ENCODE results near the gene S100A13. TPM values are rescaled to one million over a fixed set of nuclear protein-coding genes. Genes with fewer than 3 reads are reported as not detected.

S100A13 gene
- total RNA-seq, 5 donors from 2014 or later (not counting 1 experiment from before 2014, with no cell fraction given): 4.0 to 5.3 (median 4.2) TPM

DNA sequence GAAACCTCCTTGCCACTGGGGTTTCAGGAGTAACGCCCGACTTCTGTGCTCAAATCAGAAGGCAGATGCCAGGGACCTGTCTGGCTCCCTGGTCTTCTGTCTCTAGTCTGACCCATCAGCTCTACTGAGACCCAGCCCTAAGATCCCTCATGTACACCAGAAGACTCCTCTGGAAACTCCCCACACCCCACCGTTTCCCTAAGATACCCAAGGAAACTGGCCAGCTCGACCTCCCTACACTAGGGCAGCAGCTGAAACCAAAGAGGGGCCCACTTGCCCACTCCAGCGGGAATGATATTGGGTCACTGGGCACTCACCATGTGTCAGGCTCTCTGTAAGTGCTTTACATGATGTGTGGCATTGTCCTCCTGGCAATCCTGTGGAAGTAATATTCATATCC is 13.9 kb downstream of the S100A13 start:
- Histone ChIP-seq H3K4me1 (ENCODE audit: control insufficient read depth in 1 of 2, extremely low read depth in 1 of 2, insufficient read depth in 2 of 2, low read length in 2 of 2) (peaks cover 0 to 6% of the 10 kb centered on the region in 2 experiments), H3K36me3 (ENCODE audit: control insufficient read depth in 2 of 2, extremely low read depth in 1 of 2, insufficient read depth in 1 of 2, low read length in 1 of 2) (no peaks in the 10 kb centered on the region), H3K27me3 (replicated peaks in 1 of 2; ENCODE audit: control insufficient read depth in 2 of 2, extremely low read depth in 1 of 2, insufficient read depth in 2 of 2, low read length in 1 of 2) (peaks cover 0 to 20% of the 10 kb centered on the region in 2 experiments), H3K4me3 (ENCODE audit: control insufficient read depth in 1 of 2, extremely low read depth in 1 of 2, low read length in 1 of 2) (no peak overlapping the region), H3K9me3 (no peaks in the 10 kb centered on the region), H3K27ac (ENCODE audit: low read length) (no peak overlapping the region)
- ATAC-seq (replicated peaks in 1 of 4) (no peak), DNase-seq (no peak)
- CTCF ChIA-PET: no interaction called here
- Mint-ChIP-seq H3K9me3 (no peaks in the 10 kb centered on the region), H3K27ac (no peak overlapping the region), H3K36me3 (no peaks in the 10 kb centered on the region), H3K4me3 (no peak overlapping the region), H3K27me3 (no peaks in the 10 kb centered on the region), H3K4me1 (peaks cover 5 to 7% (median 5%) of the 10 kb centered on the region in 3 donors)
- POLR2A ChIA-PET: no interaction called here
- 91% methylated on average over 4 of the region's 5 CpGs for WGBS (ENCODE audit: insufficient coverage)

DNA sequence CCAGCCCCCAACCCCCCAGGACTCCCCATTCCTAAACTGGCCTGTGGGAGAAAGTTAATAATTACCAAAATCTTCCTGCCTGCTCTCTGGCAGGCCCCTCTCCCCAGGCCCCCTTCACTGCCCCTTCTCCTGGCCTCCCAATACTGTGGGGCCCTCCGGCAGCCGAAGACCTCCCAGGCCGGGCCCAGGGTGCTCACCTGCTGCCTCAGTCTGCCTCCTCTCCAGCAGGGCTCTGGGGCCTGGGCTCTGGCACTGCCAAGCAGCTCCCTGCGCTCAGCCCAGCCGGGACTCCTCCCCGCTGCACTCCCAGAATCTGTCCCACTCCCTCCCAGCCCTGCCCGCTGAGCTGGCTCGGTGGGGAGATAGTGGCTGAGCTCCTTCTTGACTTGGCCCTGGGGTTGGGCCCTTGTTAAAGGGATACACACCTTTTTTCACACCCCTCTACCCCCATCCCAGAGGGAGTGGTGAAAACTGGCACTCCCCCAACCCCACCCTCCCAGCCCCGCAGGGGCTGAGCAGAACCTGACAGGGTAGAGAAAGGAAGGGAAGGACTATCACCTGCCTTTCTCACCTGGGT is 14.5 kb downstream of the S100A13 start, which contains the start of gene S100A16:
TSS of gene S100A16 (minus strand) at position 383 of the 577 bp plus-strand sequence. CDS start 4,986 bp downstream, outside the sequence.
- no peaks in the 10 kb centered on the region for H3K27me3 Mint-ChIP-seq
- Histone ChIP-seq H3K27ac (ENCODE audit: low read length) (no peak within 1 kb of the TSS), H3K4me1 (ENCODE audit: control insufficient read depth in 1 of 2, extremely low read depth in 1 of 2, insufficient read depth in 2 of 2, low read length in 2 of 2) (peaks cover 0 to 6% of the 10 kb centered on the region in 2 experiments), H3K9me3 (no peaks in the 10 kb centered on the region), H3K27me3 (replicated peaks in 1 of 2; ENCODE audit: control insufficient read depth in 2 of 2, extremely low read depth in 1 of 2, insufficient read depth in 2 of 2, low read length in 1 of 2) (peaks cover 0 to 20% of the 10 kb centered on the region in 2 experiments), H3K36me3 (ENCODE audit: control insufficient read depth in 2 of 2, extremely low read depth in 1 of 2, insufficient read depth in 1 of 2, low read length in 1 of 2) (no peaks in the 10 kb centered on the region), H3K4me3 (ENCODE audit: control insufficient read depth in 1 of 2, extremely low read depth in 1 of 2, low read length in 1 of 2) (no peak within 1 kb of the TSS)
- H3K36me3 Mint-ChIP-seq: no peaks in the 10 kb centered on the region
- H3K27ac Mint-ChIP-seq: no peak within 1 kb of the TSS
- DNase-seq: no peak
- 87% methylated on average over 5 of the region's 9 CpGs for WGBS (ENCODE audit: insufficient coverage)
- peaks cover 4 to 7% (median 4%) of the 10 kb centered on the region in 3 donors for H3K4me1 Mint-ChIP-seq
- no peak for ATAC-seq (replicated peaks in 1 of 4)
- CTCF ChIA-PET: interaction anchor here in 1 of 2 donors (0.7 kb wide), 1 partner anchor 26 kb away, joined by 3 read pairs; no protein-coding TSS in a partner anchor
- H3K9me3 Mint-ChIP-seq: no peaks in the 10 kb centered on the region
- POLR2A ChIA-PET: no interaction called here
- no peak within 1 kb of the TSS for H3K4me3 Mint-ChIP-seq

DNA sequence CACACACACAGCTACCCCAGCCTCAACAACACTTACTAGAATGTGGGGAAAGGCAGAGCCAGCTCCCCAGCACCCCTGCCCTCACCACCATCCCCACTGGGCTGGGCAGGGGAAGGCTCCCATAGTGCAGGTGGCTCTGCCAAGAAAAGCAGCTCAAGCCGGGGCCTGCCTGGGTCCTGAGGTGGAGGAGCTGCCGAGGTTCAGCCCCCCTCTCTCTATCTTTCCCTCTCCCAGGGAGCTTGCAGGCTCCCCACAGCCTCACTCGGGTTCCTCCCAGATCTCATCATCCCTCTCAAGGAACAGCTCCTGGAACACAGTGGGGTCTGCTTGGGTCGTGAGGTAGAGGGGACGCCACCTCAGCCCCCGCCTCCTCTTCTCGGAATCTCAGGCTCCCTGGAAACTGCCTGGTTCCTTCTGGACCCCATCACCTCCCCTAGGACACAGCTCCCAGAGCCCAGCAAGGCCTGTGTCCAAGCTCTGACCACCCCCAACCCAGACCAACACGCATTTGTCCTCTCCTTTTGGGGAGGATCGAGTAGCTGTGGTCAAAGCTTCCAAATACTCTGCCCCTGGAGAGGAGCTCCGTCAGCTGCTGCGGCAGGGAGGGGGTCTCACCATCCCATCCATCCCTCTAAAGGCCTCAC is 15.1 kb downstream of the S100A13 start:
- Mint-ChIP-seq H3K4me3 (no peak overlapping the region), H3K36me3 (no peaks in the 10 kb centered on the region), H3K4me1 (peaks cover 0 to under 1% (median 0%) of the 10 kb centered on the region in 3 donors), H3K27me3 (no peaks in the 10 kb centered on the region), H3K9me3 (no peaks in the 10 kb centered on the region), H3K27ac (no peak overlapping the region)
- WGBS (ENCODE audit: insufficient coverage): 100% methylated on average over 1 of the region's 11 CpGs
- Histone ChIP-seq H3K4me3 (ENCODE audit: control insufficient read depth in 1 of 2, extremely low read depth in 1 of 2, low read length in 1 of 2) (no peak overlapping the region), H3K36me3 (ENCODE audit: control insufficient read depth in 2 of 2, extremely low read depth in 1 of 2, insufficient read depth in 1 of 2, low read length in 1 of 2) (no peaks in the 10 kb centered on the region), H3K9me3 (no peaks in the 10 kb centered on the region), H3K4me1 (ENCODE audit: control insufficient read depth in 1 of 2, extremely low read depth in 1 of 2, insufficient read depth in 2 of 2, low read length in 2 of 2) (no peaks in the 10 kb centered on the region), H3K27me3 (replicated peaks in 1 of 2; ENCODE audit: control insufficient read depth in 2 of 2, extremely low read depth in 1 of 2, insufficient read depth in 2 of 2, low read length in 1 of 2) (peaks cover 0 to 20% of the 10 kb centered on the region in 2 experiments), H3K27ac (ENCODE audit: low read length) (no peak overlapping the region)
- peak in 1 of 4 experiments; percentile 17 for ATAC-seq (replicated peaks in 1 of 4)
- no peak for DNase-seq
- CTCF ChIA-PET: interaction anchor here in 1 of 2 donors (0.7 kb wide), 1 partner anchor 26 kb away, joined by 3 read pairs; no protein-coding TSS in a partner anchor
- POLR2A ChIA-PET: no interaction called here

DNA sequence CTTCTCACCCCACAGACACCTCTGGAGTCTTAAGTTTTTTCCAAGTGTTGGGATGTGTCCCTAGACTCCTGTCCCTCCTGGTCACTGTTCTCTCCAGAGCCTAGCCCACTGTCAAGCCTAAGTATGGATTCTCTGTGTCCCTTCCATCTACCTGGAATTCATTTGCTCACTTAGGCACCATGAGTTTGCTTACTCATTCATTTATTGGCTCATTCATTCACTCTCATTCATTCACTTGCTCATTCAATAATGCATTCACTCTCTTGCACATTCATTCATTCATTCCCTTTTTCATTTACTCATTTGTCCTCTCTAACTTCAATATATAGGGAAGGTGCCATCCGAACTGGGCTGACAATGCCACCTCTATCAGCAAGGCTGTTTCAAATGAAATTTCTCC is 15.9 kb downstream of the S100A13 start:
- Mint-ChIP-seq H3K36me3 (no peaks in the 10 kb centered on the region), H3K27ac (no peak overlapping the region), H3K27me3 (no peaks in the 10 kb centered on the region), H3K9me3 (no peaks in the 10 kb centered on the region), H3K4me1 (no peaks in the 10 kb centered on the region), H3K4me3 (no peak overlapping the region)
- DNase-seq (no peak), ATAC-seq (replicated peaks in 1 of 4) (no peak)
- ChIA-PET CTCF (interaction anchor here in 1 of 2 donors (0.7 kb wide), 1 partner anchor 1721 kb away, joined by 6 read pairs; no protein-coding TSS in a partner anchor), POLR2A (no interaction called here)
- Histone ChIP-seq H3K4me3 (ENCODE audit: control insufficient read depth in 1 of 2, extremely low read depth in 1 of 2, low read length in 1 of 2) (no peak overlapping the region), H3K27me3 (replicated peaks in 1 of 2; ENCODE audit: control insufficient read depth in 2 of 2, extremely low read depth in 1 of 2, insufficient read depth in 2 of 2, low read length in 1 of 2) (peaks cover 0 to 20% of the 10 kb centered on the region in 2 experiments), H3K27ac (ENCODE audit: low read length) (no peak overlapping the region), H3K9me3 (no peaks in the 10 kb centered on the region), H3K4me1 (ENCODE audit: control insufficient read depth in 1 of 2, extremely low read depth in 1 of 2, insufficient read depth in 2 of 2, low read length in 2 of 2) (no peaks in the 10 kb centered on the region), H3K36me3 (ENCODE audit: control insufficient read depth in 2 of 2, extremely low read depth in 1 of 2, insufficient read depth in 1 of 2, low read length in 1 of 2) (no peaks in the 10 kb centered on the region)
- WGBS (ENCODE audit: insufficient coverage): 100% methylated on average over 1 of the region's 1 CpG

DNA sequence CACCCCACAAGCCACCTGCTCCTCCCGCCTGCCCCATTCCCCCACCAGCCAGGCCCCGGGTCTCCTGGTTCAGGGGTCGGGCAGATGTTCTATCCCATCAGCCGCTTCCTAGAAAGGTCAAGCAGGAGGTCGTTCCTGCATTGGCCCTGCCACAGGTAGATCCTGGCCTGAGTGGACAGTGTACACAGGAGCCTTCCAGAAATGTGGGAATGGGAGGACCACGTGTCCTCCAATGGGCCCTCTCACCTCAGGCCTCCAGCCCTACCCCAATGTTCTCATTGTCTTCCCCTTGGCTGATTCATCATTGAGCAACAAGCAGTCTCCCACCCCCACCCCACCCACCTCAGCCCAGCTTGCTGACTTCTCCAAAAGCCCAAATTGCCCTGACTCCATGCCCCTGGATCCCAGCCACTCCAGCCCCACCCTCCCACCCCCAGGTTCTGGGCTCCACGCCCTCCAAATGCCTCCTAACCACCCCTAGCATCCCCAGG is 16.4 kb downstream of the S100A13 start:
- 100% methylated on average over 2 of the region's 7 CpGs for WGBS (ENCODE audit: insufficient coverage)
- Mint-ChIP-seq H3K4me1 (no peaks in the 10 kb centered on the region), H3K4me3 (no peak overlapping the region), H3K36me3 (no peaks in the 10 kb centered on the region), H3K9me3 (no peaks in the 10 kb centered on the region), H3K27ac (no peak overlapping the region), H3K27me3 (no peaks in the 10 kb centered on the region)
- Histone ChIP-seq H3K36me3 (ENCODE audit: control insufficient read depth in 2 of 2, extremely low read depth in 1 of 2, insufficient read depth in 1 of 2, low read length in 1 of 2) (no peaks in the 10 kb centered on the region), H3K4me3 (ENCODE audit: control insufficient read depth in 1 of 2, extremely low read depth in 1 of 2, low read length in 1 of 2) (no peak overlapping the region), H3K27me3 (replicated peaks in 1 of 2; ENCODE audit: control insufficient read depth in 2 of 2, extremely low read depth in 1 of 2, insufficient read depth in 2 of 2, low read length in 1 of 2) (peaks cover 0 to 16% of the 10 kb centered on the region in 2 experiments), H3K9me3 (no peaks in the 10 kb centered on the region), H3K4me1 (ENCODE audit: control insufficient read depth in 1 of 2, extremely low read depth in 1 of 2, insufficient read depth in 2 of 2, low read length in 2 of 2) (no peaks in the 10 kb centered on the region), H3K27ac (ENCODE audit: low read length) (no peak overlapping the region)
- ChIA-PET POLR2A (no interaction called here), CTCF (interaction anchor here (0.6 to 0.7 kb wide), 2 partner anchors 72 to 1721 kb away, joined by 3 to 6 read pairs; no protein-coding TSS in a partner anchor)
- no peak for ATAC-seq (replicated peaks in 1 of 4)
- DNase-seq: no peak

DNA sequence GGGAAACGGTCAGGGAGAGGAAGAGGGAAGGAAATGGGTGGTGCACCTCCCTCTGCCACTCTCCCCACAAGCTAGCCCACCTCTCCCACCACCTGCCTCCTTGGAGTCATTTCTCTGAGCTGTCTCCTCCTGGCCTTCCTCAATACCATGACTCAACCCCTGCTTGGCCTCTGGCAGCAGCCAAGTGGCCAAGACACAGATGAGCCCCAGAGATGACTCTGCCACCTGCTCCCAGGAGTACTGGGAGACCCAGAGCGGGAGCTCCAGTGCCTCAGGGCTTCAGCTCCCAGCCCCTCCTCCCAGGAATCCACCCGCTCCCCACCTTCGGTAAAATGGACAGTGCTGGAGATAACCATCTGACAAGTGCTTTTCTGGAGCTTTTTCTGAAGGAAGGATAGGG is 17.0 kb downstream of the S100A13 start:
- Histone ChIP-seq H3K4me3 (ENCODE audit: control insufficient read depth in 1 of 2, extremely low read depth in 1 of 2, low read length in 1 of 2) (no peak overlapping the region), H3K36me3 (ENCODE audit: control insufficient read depth in 2 of 2, extremely low read depth in 1 of 2, insufficient read depth in 1 of 2, low read length in 1 of 2) (no peaks in the 10 kb centered on the region), H3K4me1 (ENCODE audit: control insufficient read depth in 1 of 2, extremely low read depth in 1 of 2, insufficient read depth in 2 of 2, low read length in 2 of 2) (no peaks in the 10 kb centered on the region), H3K9me3 (no peaks in the 10 kb centered on the region), H3K27ac (ENCODE audit: low read length) (no peak overlapping the region), H3K27me3 (replicated peaks in 1 of 2; ENCODE audit: control insufficient read depth in 2 of 2, extremely low read depth in 1 of 2, insufficient read depth in 2 of 2, low read length in 1 of 2) (peaks cover 0 to 12% of the 10 kb centered on the region in 2 experiments)
- DNase-seq (no peak), ATAC-seq (replicated peaks in 1 of 4) (no peak)
- CTCF ChIA-PET: interaction anchor here in 1 of 2 donors (0.6 kb wide), 1 partner anchor 71 kb away, joined by 3 read pairs; no protein-coding TSS in a partner anchor
- no peak overlapping the region for H3K27ac Mint-ChIP-seq
- no peaks in the 10 kb centered on the region for H3K9me3 Mint-ChIP-seq
- H3K27me3 Mint-ChIP-seq: no peaks in the 10 kb centered on the region
- POLR2A ChIA-PET: no interaction called here
- H3K4me1 Mint-ChIP-seq: no peaks in the 10 kb centered on the region
- no peaks in the 10 kb centered on the region for H3K36me3 Mint-ChIP-seq
- no peak overlapping the region for H3K4me3 Mint-ChIP-seq
- WGBS (ENCODE audit: insufficient coverage): 80% methylated on average over 1 of the region's 4 CpGs
